GM18520 (cell line): ENCODE measurements around the gene PCDHGA10.
"Not testable (repeated sequence)": the region's sequence is repeated elsewhere in the genome, so short reads cannot be mapped to it uniquely, and the experiment has no call there.

Source experiments
- ATAC-seq: cut with Tn5 transposase; IDR thresholded peaks from one replicate; pipeline ENCODE4 v1.9.1; 2021; ENCODE audit not compliant: unreplicated experiment

The PCDHGA10 gene

DNA sequence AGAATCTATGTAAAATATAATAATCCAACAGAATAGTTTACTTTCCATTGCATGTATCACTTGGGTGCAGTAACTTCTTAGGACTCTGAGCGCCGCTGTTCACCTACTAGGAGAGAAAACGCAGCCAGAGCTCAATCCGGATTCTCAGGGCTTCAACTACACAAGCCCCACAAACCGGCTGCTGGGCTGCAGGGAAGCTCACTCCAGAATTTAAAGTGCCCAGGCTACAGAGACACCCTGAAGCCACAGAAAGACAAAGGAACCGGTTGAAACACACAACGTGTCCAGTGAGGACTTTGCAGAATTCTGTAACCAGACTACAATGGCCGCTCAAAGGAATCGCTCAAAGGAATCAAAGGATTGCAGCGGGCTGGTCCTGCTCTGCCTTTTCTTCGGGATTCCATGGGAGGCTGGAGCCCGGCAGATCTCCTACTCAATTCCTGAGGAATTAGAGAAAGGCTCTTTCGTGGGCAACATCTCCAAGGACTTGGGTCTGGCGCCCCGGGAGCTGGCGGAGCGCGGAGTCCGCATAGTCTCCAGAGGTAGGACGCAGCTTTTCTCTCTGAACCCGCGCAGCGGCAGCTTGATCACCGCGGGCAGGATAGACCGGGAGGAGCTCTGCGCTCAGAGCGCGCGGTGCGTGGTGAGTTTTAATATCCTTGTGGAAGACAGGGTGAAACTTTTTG is at the start of gene PCDHGA10:
Gene PCDHGA10, plus strand, starts transcription at position 134 of the 686 bp plus-strand sequence. Its CDS starts 189 bp downstream, at position 323.
- ATAC-seq = peak; percentile 54

DNA sequence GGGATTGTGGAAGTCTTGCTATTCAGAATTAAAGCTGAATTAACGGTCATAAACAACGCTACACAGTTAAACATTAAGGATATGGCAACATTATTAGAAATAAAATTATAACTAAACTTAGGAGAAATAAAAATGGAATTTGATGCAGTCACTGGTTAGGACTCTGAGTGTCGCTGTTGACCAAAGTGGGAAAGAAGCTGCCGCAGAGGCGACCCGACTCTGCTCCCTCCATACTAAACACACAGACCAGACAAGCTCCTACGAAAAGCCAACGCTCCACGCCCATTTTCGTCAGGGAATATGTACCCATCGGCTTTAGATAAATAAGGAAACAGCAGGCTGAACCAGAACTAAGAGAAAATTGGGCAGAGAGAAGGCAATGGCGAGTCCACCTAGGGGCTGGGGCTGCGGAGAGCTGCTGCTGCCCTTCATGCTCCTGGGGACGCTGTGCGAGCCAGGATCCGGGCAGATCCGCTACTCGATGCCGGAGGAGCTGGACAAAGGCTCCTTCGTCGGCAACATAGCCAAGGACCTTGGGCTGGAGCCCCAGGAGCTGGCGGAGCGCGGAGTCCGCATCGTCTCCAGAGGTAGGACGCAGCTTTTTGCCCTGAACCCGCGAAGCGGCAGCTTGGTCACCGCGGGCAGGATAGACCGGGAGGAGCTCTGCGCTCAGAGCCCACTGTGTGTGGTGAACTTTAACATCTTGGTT is 48.7 kb upstream of the PCDHGA10 start, which contains the start of gene PCDHGA5:
Gene PCDHGA5, plus strand, starts transcription at position 211 of the 709 bp plus-strand sequence. Its CDS starts 169 bp downstream, at position 380.
- no peak for ATAC-seq

DNA sequence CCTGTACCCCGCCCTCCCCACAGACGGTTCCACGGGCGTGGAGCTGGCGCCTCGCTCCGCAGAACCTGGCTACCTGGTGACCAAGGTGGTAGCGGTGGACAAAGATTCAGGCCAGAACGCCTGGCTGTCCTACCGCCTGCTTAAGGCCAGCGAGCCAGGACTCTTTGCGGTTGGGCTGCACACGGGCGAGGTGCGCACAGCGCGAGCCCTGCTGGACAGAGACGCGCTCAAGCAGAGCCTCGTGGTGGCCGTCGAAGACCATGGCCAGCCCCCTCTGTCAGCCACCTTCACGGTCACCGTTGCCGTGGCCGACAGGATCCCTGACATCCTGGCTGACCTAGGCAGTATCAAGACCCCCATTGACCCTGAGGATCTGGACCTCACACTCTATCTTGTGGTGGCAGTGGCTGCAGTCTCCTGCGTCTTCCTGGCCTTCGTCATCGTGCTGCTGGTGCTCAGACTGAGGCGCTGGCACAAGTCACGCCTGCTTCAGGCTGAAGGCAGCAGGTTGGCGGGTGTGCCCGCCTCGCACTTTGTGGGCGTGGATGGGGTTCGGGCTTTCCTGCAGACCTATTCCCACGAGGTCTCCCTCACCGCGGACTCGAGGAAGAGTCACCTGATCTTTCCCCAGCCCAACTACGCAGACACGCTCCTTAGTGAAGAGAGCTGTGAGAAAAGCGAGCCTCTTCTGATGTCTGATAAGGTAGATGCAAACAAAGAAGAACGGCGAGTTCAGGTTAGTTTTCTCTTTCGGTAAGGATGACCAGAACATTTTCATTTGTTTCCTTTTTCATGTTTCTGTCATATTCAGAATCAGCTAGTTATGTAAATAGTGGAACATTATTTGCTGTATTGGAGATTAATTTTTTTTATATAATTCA is 46.5 kb upstream of the PCDHGA10 start:
- ATAC-seq = no peak

DNA sequence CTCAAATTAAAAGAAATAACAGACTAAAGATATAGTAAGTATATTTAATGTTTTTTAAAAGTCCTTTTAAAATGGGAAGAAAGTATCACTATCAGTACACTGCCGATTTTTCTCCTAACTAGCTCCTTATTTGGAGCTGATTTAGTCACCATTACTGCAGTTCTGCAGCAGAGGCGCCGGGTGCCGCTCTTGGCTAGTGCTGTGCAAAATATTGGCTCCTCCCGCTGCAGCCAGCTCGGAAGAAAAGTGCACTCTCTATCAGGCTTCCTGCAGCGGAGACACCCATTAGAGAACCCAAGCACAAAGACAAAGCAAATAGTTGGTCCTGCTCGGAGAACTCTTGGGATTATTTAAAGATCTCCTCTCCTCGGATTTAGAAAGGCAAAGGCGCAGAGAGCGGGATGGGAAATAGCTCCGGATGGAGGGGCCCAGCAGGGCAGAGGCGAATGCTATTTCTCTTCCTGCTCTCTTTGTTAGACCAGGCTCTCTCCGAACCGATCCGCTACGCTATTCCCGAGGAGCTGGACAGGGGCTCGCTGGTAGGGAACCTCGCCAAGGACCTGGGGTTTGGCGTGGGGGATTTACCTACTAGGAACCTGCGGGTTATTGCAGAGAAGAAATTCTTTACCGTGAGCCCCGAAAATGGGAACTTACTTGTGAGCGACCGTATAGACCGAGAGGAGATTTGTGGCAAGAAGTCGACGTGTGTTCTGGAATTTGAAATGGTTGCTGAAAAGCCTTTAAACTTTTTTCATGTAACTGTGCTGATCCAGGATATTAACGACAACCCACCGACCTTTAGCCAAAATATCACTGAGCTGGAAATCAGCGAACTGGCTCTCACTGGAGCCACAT is 42.6 kb upstream of the PCDHGA10 start, which contains the start of gene PCDHGB3:
Gene PCDHGB3, plus strand, starts transcription at position 249 of the 855 bp plus-strand sequence. Its CDS starts 153 bp downstream, at position 402.
- ATAC-seq = no peak

DNA sequence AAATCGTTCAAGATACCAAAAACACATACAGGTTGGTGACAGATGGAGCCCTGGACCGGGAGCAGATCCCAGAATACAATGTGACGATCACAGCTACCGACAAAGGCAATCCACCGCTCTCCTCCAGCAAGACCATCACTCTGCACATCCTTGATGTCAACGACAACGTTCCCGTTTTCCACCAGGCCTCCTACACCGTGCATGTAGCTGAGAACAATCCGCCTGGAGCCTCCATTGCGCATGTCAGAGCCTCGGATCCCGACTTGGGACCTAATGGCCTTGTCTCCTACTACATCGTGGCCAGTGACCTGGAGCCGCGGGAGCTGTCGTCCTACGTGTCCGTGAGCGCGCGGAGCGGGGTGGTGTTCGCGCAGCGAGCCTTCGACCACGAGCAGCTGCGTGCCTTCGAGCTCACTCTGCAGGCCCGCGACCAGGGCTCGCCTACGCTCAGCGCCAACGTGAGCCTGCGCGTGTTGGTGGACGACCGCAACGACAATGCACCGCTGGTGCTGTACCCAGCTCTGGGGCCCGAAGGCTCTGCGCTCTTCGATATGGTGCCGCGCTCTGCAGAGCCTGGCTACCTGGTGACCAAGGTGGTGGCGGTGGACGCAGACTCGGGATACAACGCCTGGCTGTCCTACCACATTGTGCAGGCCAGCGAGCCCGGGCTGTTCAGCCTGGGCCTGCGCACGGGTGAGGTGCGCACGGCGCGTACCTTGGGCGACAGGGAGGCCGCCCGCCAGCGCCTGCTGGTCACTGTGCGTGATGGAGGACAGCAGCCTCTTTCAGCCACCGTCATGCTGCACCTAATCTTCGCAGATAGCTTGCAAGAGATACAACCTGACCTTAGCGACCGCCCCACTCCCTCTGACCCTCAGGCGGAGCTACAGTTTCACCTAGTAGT is 41.0 kb upstream of the PCDHGA10 start:
- ATAC-seq = no peak

DNA sequence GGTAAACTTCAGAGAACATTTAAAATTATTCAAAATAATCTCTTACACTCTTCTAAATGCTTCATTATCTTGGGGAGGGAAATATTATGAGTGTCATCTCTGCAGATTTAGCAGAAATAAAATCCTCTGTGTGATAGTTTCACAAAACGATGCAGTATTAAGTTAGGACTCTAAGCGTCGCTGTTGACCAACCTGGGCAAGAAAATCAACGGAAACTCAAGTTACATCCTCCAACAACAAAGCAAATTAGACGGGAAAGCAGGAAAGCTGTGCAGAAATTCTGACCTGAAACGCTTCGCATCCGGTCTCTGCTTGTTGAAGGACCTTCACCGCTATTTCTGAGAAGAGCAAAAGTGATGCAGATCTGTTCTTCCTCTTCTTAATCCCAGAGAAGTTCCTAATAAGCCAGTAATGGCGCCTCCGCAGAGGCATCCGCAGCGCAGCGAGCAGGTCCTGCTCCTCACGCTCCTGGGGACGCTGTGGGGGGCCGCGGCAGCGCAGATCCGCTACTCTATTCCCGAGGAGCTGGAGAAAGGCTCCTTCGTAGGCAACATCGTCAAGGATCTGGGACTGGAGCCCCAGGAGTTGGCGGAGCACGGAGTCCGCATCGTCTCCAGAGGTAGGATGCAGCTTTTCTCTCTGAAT is 39.0 kb upstream of the PCDHGA10 start, which contains the start of gene PCDHGA6:
Gene PCDHGA6, plus strand, starts transcription at position 219 of the 645 bp plus-strand sequence. Its CDS starts 193 bp downstream, at position 412.
- no peak for ATAC-seq

DNA sequence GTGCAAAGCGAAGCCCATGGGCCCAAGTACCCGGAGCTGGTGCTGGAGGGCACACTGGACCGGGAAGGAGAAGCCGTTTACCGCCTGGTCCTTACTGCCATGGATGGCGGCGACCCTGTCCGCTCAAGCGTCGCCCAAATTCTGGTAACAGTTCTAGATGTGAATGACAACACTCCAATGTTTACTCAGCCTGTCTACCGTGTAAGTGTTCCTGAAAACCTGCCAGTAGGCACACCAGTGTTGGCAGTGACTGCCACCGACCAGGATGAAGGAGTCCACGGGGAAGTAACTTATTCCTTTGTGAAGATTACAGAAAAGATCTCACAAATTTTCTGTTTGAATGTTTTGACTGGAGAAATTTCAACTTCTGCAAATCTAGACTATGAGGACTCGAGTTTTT is 38.2 kb upstream of the PCDHGA10 start:
- no peak for ATAC-seq

DNA sequence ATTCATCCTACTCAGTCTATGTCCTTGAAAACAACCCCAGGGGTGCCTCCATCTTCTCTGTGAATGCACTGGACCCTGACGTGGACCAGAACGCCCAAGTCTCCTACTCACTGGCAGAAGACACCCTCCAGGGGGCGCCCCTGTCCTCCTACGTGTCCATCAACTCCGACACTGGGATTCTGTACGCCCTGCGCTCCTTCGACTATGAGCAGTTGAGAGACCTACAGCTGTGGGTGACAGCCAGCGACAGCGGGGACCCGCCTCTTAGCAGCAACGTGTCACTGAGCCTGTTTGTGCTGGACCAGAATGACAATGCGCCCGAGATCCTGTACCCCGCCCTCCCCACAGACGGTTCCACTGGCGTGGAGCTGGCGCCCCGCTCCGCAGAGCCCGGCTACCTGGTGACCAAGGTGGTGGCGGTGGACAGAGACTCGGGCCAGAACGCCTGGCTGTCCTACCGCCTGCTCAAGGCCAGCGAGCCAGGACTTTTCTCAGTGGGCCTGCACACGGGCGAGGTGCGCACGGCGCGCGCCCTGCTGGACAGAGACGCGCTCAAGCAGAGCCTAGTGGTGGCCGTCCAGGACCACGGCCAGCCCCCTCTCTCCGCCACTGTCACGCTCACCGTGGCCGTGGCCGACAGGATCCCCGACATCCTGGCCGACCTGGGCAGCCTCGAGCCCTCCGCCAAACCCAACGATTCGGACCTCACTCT is 37.2 kb upstream of the PCDHGA10 start:
- not testable (repeated sequence) for ATAC-seq

DNA sequence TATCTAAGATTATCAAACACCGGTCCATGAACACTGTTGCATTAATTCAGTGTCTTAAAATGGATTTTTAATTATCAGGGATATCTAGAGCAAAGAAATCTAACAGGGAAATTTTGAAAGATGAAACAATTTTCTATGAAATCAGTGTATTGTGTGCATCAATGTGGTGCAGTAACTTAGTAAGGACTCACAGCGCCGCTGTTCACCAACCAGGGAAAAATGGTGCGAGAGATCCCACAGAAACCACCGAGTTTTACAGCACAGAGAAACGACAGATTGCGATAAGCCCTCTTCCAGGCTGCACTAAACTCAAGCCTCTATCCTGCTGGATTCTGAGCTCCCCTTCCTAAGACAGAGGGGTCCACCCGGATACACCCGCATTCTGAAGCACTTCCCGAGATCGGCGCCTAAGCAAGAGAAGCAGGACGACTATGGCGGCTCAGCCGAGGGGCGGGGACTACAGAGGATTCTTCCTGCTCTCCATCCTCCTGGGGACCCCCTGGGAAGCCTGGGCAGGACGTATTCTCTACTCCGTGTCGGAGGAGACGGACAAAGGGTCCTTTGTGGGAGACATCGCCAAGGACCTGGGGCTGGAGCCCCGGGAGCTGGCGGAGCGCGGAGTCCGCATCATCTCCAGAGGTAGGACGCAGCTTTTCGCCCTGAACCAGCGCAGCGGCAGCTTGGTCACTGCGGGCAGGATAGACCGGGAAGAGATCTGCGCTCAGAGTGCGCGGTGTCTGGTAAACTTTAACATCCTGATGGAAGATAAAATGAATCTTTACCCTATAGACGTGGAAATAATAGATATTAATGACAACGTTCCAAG is 30.1 kb upstream of the PCDHGA10 start, which contains the start of gene PCDHGA7:
Gene PCDHGA7, plus strand, starts transcription at position 274 of the 826 bp plus-strand sequence. Its CDS starts 158 bp downstream, at position 432.
- ATAC-seq = no peak

DNA sequence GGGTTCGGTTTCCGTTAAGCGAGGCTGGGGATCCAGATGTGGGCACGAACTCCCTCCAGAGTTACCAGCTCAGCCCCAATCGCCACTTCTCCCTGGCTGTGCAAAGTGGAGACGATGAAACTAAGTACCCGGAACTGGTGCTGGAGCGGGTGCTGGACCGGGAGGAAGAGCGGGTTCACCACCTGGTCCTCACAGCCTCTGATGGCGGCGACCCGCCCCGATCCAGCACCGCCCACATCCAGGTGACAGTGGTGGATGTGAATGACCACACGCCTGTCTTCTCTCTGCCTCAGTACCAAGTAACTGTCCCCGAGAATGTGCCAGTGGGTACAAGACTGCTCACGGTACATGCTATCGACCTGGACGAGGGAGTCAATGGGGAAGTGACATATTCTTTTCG is 29.4 kb upstream of the PCDHGA10 start:
- ATAC-seq = no peak

DNA sequence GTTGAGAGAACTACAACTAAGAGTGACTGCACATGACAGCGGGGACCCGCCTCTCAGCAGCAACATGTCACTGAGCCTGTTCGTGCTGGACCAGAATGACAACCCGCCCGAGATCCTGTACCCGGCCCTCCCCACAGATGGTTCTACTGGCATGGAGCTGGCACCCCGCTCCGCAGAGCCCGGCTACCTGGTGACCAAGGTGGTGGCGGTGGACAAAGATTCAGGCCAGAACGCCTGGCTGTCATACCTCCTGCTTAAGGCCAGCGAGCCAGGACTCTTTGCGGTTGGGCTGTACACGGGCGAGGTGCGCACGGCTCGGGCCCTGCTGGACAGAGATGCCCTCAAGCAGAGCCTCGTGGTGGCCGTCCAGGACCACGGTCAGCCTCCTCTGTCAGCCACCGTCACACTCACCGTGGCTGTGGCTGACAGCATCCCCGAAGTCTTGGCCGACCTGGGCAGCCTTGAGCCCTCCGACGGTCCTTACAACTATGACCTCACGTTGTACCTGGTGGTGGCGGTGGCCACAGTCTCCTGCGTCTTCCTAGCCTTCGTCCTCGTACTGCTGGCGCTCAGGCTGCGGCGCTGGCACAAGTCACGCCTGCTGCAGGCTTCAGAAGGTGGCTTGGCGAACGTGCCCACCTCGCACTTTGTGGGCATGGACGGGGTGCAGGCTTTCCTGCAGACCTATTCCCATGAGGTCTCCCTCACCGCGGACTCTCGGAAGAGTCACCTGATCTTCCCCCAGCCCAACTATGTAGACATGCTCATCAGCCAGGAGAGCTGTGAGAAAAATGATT is 28.1 kb upstream of the PCDHGA10 start:
- no peak for ATAC-seq

DNA sequence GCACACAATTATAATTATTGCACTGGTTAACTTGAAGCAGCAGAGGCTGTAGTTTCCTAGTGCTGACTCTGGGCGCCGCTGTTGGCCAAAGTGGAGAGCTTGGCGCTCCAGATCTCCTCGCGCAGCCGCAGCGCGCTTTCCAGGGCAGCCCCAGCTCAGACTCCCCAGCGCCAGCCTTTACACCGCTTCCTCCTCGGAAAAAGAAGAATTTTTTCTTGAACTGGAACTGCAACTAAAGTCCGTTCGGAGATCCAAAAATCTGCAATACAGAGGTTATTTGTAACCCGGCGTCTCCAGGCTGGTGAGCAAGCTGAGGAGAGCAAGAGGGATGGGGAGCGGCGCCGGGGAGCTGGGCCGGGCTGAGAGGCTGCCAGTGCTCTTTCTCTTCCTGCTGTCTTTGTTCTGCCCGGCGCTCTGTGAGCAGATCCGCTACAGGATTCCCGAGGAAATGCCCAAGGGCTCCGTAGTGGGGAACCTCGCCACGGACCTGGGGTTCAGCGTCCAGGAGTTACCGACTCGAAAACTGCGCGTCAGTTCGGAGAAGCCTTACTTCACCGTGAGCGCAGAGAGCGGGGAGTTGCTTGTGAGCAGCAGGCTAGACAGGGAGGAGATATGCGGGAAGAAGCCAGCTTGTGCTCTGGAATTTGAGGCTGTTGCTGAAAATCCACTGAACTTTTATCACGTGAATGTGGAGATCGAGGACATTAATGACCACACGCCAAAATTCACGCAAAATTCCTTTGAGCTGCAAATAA is 25.1 kb upstream of the PCDHGA10 start, which contains the start of gene PCDHGB4:
Gene PCDHGB4, plus strand, starts transcription at position 142 of the 755 bp plus-strand sequence. Its CDS starts 187 bp downstream, at position 329.
- ATAC-seq = not testable (repeated sequence)

DNA sequence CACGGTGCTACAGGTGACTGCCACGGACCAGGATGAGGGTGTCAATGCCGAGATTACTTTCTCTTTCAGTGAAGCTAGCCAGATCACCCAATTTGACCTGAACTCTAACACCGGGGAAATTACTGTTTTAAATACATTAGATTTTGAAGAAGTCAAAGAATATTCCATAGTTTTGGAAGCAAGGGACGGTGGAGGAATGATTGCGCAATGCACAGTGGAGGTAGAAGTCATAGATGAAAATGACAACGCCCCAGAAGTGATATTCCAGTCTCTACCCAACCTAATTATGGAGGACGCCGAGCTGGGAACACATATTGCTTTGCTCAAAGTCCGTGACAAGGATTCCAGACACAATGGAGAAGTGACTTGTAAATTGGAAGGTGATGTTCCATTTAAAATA is 24.1 kb upstream of the PCDHGA10 start:
- ATAC-seq = no peak

DNA sequence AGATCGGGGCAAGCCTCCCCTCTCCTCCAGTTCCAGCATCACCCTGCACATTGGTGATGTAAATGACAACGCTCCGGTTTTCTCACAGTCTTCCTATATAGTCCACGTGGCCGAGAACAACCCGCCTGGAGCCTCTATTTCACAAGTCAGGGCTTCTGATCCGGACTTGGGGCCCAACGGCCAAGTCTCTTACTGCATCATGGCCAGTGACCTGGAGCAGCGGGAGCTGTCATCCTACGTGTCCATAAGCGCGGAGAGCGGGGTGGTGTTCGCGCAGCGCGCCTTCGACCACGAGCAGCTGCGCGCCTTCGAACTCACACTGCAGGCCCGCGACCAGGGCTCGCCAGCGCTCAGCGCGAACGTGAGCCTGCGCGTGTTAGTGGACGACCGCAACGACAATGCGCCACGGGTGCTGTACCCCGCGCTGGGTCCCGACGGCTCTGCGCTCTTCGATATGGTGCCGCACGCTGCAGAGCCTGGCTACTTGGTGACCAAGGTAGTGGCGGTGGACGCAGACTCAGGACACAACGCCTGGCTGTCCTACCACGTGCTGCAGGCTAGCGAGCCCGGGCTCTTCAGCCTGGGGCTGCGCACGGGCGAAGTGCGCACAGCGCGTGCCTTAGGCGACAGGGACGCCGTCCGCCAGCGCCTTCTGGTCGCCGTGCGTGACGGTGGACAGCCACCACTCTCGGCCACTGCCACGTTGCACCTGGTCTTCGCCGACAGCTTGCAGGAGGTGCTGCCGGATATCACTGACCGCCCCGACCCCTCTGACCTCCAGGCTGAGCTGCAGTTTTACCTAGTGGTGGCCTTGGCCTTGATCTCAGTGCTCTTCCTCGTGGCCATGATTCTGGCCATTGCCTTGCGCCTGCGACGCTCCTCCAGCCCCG is 23.4 kb upstream of the PCDHGA10 start:
- no peak for ATAC-seq
